GM12878 (cell line): ENCODE results near the gene CHD5. TPM values are rescaled to one million over a fixed set of nuclear protein-coding genes. Genes with fewer than 3 reads are reported as not detected.
A peak's percentile ranks its signal among the peaks of the same experiment; 100 is the strongest.

ENCODE experiments used
- ATAC-seq: fragments of 200-7000 bp; cut with Tn5 transposase; 3 replicates; pipeline ENCODE4 v1.9.1; 2020; ENCODE audit warnings: mild to moderate bottlenecking, moderate library complexity
- BruUV-seq: library from RNA; stranded (reverse); fragments of 400-500 nt; replicated peaks from 2 replicates; lab custom pipeline; 2021; lab: Mats Ljungman, UMichigan
- CTCF ChIA-PET: fragments of 300-600 bp; sonication (Branson Sonifier 250); formaldehyde crosslinking; extraction: SDS; loops from one replicate; lab custom pipeline; 2021; ENCODE audit warnings: inconsistent platforms; lab: Yijun Ruan, JAX
- POLR2A ChIA-PET: fragments of 350-600 bp; formaldehyde crosslinking; extraction: SDS; loops from one replicate; lab custom pipeline; 2021; ENCODE audit warnings: inconsistent platforms; lab: Charles Lee
- RAD21 ChIA-PET: fragments of 300-600 bp; sonication (Branson Sonifier 250); formaldehyde crosslinking; loops from one replicate; lab custom pipeline; 2023; ENCODE audit warnings: antibody characterized with exemption; ENCODE audit not compliant: unreplicated experiment; lab: Charles Lee
- SMC1A ChIA-PET: fragments of 300-600 bp; sonication (Branson Sonifier 250); formaldehyde crosslinking; loops from one replicate; lab custom pipeline; 2023; ENCODE audit not compliant: unreplicated experiment, uncharacterized antibody; lab: Charles Lee
- DNase-seq: peaks from one replicate; pipeline ENCODE4 v3.0.0-alpha.2; 2011; ENCODE audit warnings: low read depth, low spot score
- FAIRE-seq: peaks from 3 replicates; lab custom pipeline; 2011; peaks lifted over from hg19 to GRCh38; lab: Jason Lieb, UNC
- H2AFZ ChIP-seq: 2 replicates; pipeline ENCODE4 v1.6.0; 2011; ENCODE audit warnings: low read depth, low read length, control low read depth; ENCODE audit not compliant: control insufficient read depth
- H3K27ac ChIP-seq: 2 replicates; pipeline ENCODE4 v1.5.1; 2011; ENCODE audit warnings: control low read depth; ENCODE audit not compliant: control insufficient read depth, insufficient read depth
- H3K27me3 ChIP-seq, 2 experiments: replicated peaks in 1 of 2; 2 replicates each; pipeline versions ENCODE4 v1.6.0 to v1.6.1; 2011; ENCODE audit warnings: low read length in 1 of 2; ENCODE audit not compliant: control insufficient read depth in 2 of 2, insufficient read depth in 2 of 2
- H3K36me3 ChIP-seq, 2 experiments: 2 replicates each; pipeline ENCODE4 v1.5.1; 2011; ENCODE audit warnings: low read length in 1 of 2; ENCODE audit not compliant: control insufficient read depth in 2 of 2, insufficient read depth in 2 of 2
- H3K4me1 ChIP-seq: 2 replicates; pipeline ENCODE4 v1.6.1; 2011; ENCODE audit warnings: mild to moderate bottlenecking, low read length, moderate library complexity, mixed read lengths; ENCODE audit not compliant: control insufficient read depth, insufficient read depth
- H3K4me2 ChIP-seq: 2 replicates; pipeline ENCODE4 v1.6.0; 2011; ENCODE audit warnings: control low read depth; ENCODE audit not compliant: control insufficient read depth, insufficient read depth
- H3K4me3 ChIP-seq: fragments of 200-600 bp; sonication (generic); 2 replicates; pipeline ENCODE4 v1.5.1; 2016
- H3K79me2 ChIP-seq: 2 replicates; pipeline ENCODE4 v1.6.0; 2011; ENCODE audit warnings: low read length; ENCODE audit not compliant: control insufficient read depth, insufficient read depth
- H3K9ac ChIP-seq: 2 replicates; pipeline ENCODE4 v1.8.0; 2011; ENCODE audit warnings: low read length, control low read depth, mixed read lengths; ENCODE audit not compliant: control insufficient read depth, insufficient read depth
- H3K9me3 ChIP-seq: replicated peaks from 3 replicates; pipeline ENCODE4 v1.5.1; 2011; ENCODE audit warnings: mild to moderate bottlenecking, low read length; ENCODE audit not compliant: control insufficient read depth, insufficient read depth
- H4K20me1 ChIP-seq: 2 replicates; pipeline ENCODE4 v1.6.0; 2011; ENCODE audit not compliant: control insufficient read depth, insufficient read depth
- BHLHE40 ChIP-seq, 2 experiments: fragments of 450-650 bp in 1 of 2; IDR thresholded peaks; 2 replicates each; pipeline ENCODE4 v1.6.1; 2011 to 2017; ENCODE audit warnings: low read depth in 2 of 2, borderline replicate concordance in 1 of 2, improper control_type of control experiment in 1 of 2, low read length in 1 of 2, mild to moderate bottlenecking in 1 of 2
- FOXK2 ChIP-seq: fragments of 450-650 bp; IDR thresholded peaks from 2 replicates; pipeline ENCODE4 v1.6.1; 2017; ENCODE audit warnings: mild to moderate bottlenecking, moderate library complexity
- MTA2 ChIP-seq: fragments of 450-650 bp; IDR thresholded peaks from 2 replicates; pipeline ENCODE4 v1.6.1; 2016; ENCODE audit warnings: low read depth, mild to moderate bottlenecking, moderate library complexity
- NR2C1 ChIP-seq: fragments of 450-650 bp; IDR thresholded peaks from 2 replicates; pipeline ENCODE4 v1.6.1; 2017; ENCODE audit warnings: antibody characterized with exemption, mild to moderate bottlenecking, moderate library complexity
- POLR2AphosphoS5 ChIP-seq: IDR thresholded peaks from 2 replicates; pipeline ENCODE4 v1.6.1; 2011; ENCODE audit warnings: mild to moderate bottlenecking, low read length, inconsistent platforms
- POU2F2 ChIP-seq: IDR thresholded peaks from 3 replicates; pipeline ENCODE4 v1.6.1; 2011; ENCODE audit warnings: low read depth, mild to moderate bottlenecking, low read length, borderline replicate concordance
- SPI1 ChIP-seq: IDR thresholded peaks from 2 replicates; pipeline ENCODE4 v1.6.1; 2011; ENCODE audit warnings: low read depth, mild to moderate bottlenecking, low read length, moderate library complexity, borderline replicate concordance; ENCODE audit not compliant: insufficient read depth
- SRF ChIP-seq, 2 experiments: IDR thresholded peaks; 2 replicates each; pipeline ENCODE4 v1.6.1; 2011; ENCODE audit warnings: low read depth in 2 of 2, low read length in 2 of 2, mild to moderate bottlenecking in 1 of 2, moderate library complexity in 1 of 2
- STAT1 ChIP-seq: fragments of 450-650 bp; conservative IDR thresholded peaks from 2 replicates; pipeline ENCODE4 v1.6.1; 2014; ENCODE audit warnings: antibody characterized with exemption, mild to moderate bottlenecking
- WRNIP1 ChIP-seq: IDR thresholded peaks from 2 replicates; pipeline ENCODE4 v1.6.1; 2011; ENCODE audit warnings: low read depth, low read length, improper control_type of control experiment, borderline replicate concordance
- WGBS: methylation state at CpG from one replicate; pipeline ENCODE4 v1.1.6; 2016; ENCODE audit warnings: low lambda C conversion rate; ENCODE audit not compliant: insufficient replicate concordance, insufficient coverage; ENCODE audit errors: missing lambda C conversion rate; 5-methylcytosine and 5-hydroxymethylcytosine counted together
- in situ Hi-C: fragments of 300-500 bp; cut with MboI; formaldehyde crosslinking; loops from 9 replicates; pipeline ENCODE4 v1.14.3; 2018; ENCODE audit warnings: mixed read lengths
- intact Hi-C: fragments of 100-400 bp; cut with micrococcal nuclease; formaldehyde crosslinking; loops from one replicate; pipeline ENCODE4 v1.14.2; 2022; ENCODE audit not compliant: unreplicated experiment
- polyA plus RNA-seq, 11 experiments: library from polyadenylated mRNA; depleted of rRNA in 4 of 11; unstranded in 6 of 11; stranded (reverse) in 5 of 11; fragments of >200 nt; fragmentation: Nextera tagmentation in 4 of 11; fragmentation: Illumina TruSeq in 1 of 11; extraction: Ambion mirVana in 4 of 11; extraction: Trizol in 1 of 11; gene quantifications; 1 replicate in 1 of 11; 2 replicates in 10 of 11; pipeline versions ENCODE4 v1.2.1 to v1.2.3, GENCODE V29; 2011 to 2016; ENCODE audit warnings: inconsistent platforms in 2 of 11, missing spikeins in 2 of 11, low read depth in 1 of 11
- total RNA-seq, 4 experiments: library from RNA; depleted of rRNA in 3 of 4; stranded (reverse); fragments of >200 nt in 3 of 4; fragmentation: Illumina TruSeq in 1 of 4; extraction: Trizol in 1 of 4; gene quantifications; 2 replicates each; pipeline versions ENCODE4 v1.2.1 to v1.2.3, GENCODE V29; 2013 to 2021

The CHD5 gene
- total and polyA plus RNA-seq, 10 of the 15 experiments (the other 5 are each of a cell fraction or from before 2014, with no cell fraction given) = 0.03 to 0.49 (median 0.13) TPM; not detected in 3

- BruUV-seq = TSS peak; percentile 45
- Histone ChIP-seq H3K36me3 (peaks cover 6 to 7% of the 10 kb centered on the region in 2 experiments; a peak in 3 of 4 replicates), H3K4me2 (0 out of 2 replicates have a peak overlapping the region, but pooled peaks have one; percentile 13), H3K27ac (no peak overlapping the region; the same call in 1 of the 2 replicates), H3K9ac (no peak overlapping the region), H3K9me3 (no peaks in the 10 kb centered on the region), H4K20me1 (no peaks in the 10 kb centered on the region; the same call in 1 of the 2 replicates), H3K4me3 (no peak overlapping the region), H3K79me2 (peaks cover 3% of the 10 kb centered on the region), H3K4me1 (peaks cover 24% of the 10 kb centered on the region), H3K27me3 (no peaks in the 10 kb centered on the region), H2AFZ (no peak overlapping the region)
- intact Hi-C loops (no loop called here), in situ Hi-C loops (no loop called here)
- ATAC-seq (peak; percentile 22), DNase-seq (no peak), FAIRE-seq (peak; percentile 64)
- RAD21 ChIA-PET = interaction anchor here (0.8 kb wide), 1 partner anchor 12 kb away, joined by 3 read pairs; no protein-coding TSS in a partner anchor
- TF ChIP-seq POU2F2 (peak; percentile 65; the same call in 1 of the 3 replicates), BHLHE40 (IDR thresholded peaks at IDR 0.05; ENCODE audit: borderline replicate concordance in 1 of 2, low read depth in 2 of 2, low read length in 1 of 2) (peak in 1 of 2 experiments; percentile 43; a peak in 1 of 4 replicates), SPI1 (peak; percentile 66; the same call in 1 of the 2 replicates), MTA2 (no peak)
- SMC1A ChIA-PET = interaction anchor here (0.7 to 1.1 kb wide), 2 partner anchors 17 to 227 kb away, joined by 3 to 4 read pairs; no protein-coding TSS in a partner anchor
- POLR2A ChIA-PET = no interaction called here
- WGBS = 47% methylated on average over 20 of the region's 20 CpGs
- CTCF ChIA-PET = interaction anchor here (0.6 to 0.9 kb wide), 2 partner anchors 26 to 457 kb away, joined by 3 to 4 read pairs; no protein-coding TSS in a partner anchor
These were observed 32.3 kb upstream of the CHD5 start for GRCh38 chr1:6212193-6212959.

GRCh38 chr1:6211731-6212130 lies 31.6 kb upstream of the CHD5 start:
- H3K4me1 ChIP-seq = peaks cover 24% of the 10 kb centered on the region

More at GRCh38 chr1:6211731-6212130, 31.6 kb upstream of the CHD5 start:
- Histone ChIP-seq H3K9ac (no peak overlapping the region), H2AFZ (no peak overlapping the region), H3K9me3 (no peaks in the 10 kb centered on the region), H3K4me3 (no peak overlapping the region), H3K27me3 (no peaks in the 10 kb centered on the region), H3K27ac (no peak overlapping the region), H3K79me2 (peaks cover 3% of the 10 kb centered on the region), H3K4me2 (no peak overlapping the region), H4K20me1 (no peaks in the 10 kb centered on the region; the same call in 1 of the 2 replicates), H3K36me3 (peaks cover 6 to 7% of the 10 kb centered on the region in 2 experiments; a peak in 3 of 4 replicates)
- ChIA-PET CTCF (interaction anchor here (0.6 kb wide), 1 partner anchor 458 kb away, joined by 3 read pairs; no protein-coding TSS in a partner anchor), POLR2A (no interaction called here), RAD21 (no interaction called here), SMC1A (no interaction called here)
- in situ Hi-C loops = no loop called here
- TF ChIP-seq NR2C1 (no peak), SRF (IDR thresholded peaks at IDR 0.05; ENCODE audit: low read depth in 2 of 2, low read length in 2 of 2) (no peak), FOXK2 (no peak), STAT1 (no peak), POLR2AphosphoS5 (0 out of 2 replicates have a peak, but pooled peaks have one; percentile 5), WRNIP1 (no peak)
- BruUV-seq = no TSS peak
- WGBS = 78% methylated on average over 15 of the region's 16 CpGs
- no peak for DNase-seq
- intact Hi-C loops = no loop called here
- no peak for FAIRE-seq
- no peak for ATAC-seq
